ENCODE measurements around the gene GARNL3.

DNA sequence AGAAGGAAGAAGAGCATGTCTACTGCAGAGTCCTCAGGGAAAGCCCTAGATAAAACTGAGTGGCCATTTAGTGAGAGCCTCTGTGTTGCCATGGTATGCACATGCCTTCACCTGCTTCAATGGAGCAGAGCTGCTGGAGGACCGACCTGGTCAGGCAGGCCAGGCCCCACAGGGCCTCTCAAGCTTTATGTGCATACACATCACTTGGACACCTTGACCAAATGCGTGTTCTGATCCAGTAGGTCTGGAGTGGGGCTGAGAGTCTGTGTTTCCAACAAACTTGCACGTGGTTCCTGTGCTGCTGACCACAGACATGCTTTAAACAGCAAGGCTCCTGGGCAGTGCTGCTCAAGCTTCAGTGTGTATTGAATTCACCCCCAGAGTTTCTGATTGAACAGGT lies 81.0 kb downstream of the GARNL3 start:
- no peak for TF ChIP-seq TAF1 (IDR thresholded peaks at IDR 0.05; ENCODE audit: low read depth, low read length)
- TF ChIP-seq POLR2AphosphoS5 (IDR thresholded peaks at IDR 0.05; ENCODE audit: low read depth, low read length), result no peak

Measured in GM12891 (cell line).